ENCODE results near the gene OTOF. TPM values are rescaled to one million over a fixed set of nuclear protein-coding genes. Genes with fewer than 3 reads are reported as not detected.

OTOF gene
- polyA plus RNA-seq, 1 donor = 0.23 TPM

DNA sequence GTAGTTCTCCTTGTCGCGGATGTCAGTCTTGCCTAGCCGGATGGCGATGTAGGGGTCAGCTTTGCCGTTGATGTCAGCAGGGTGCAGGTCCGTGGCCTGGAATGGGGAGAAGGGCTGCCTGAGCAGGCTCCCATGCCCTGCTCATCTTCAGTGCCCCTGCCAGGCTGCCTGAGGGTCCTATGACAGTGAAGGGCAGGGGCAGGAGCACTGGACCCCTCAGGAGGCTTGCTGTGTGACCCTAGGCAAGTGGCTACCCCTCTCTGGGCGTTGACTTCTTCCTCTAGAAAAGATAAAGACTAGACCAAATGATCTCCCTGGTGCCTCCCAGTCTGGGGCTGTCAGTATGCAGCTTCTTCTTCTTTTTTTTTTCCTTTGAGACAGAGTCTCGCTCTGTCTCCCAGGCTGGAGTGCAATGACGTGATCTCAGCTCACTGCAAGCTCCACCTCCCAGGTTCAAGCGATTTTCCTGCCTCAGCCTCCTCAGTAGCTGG is 11.9 kb downstream of the OTOF start:
- no peak for DNase-seq

DNA sequence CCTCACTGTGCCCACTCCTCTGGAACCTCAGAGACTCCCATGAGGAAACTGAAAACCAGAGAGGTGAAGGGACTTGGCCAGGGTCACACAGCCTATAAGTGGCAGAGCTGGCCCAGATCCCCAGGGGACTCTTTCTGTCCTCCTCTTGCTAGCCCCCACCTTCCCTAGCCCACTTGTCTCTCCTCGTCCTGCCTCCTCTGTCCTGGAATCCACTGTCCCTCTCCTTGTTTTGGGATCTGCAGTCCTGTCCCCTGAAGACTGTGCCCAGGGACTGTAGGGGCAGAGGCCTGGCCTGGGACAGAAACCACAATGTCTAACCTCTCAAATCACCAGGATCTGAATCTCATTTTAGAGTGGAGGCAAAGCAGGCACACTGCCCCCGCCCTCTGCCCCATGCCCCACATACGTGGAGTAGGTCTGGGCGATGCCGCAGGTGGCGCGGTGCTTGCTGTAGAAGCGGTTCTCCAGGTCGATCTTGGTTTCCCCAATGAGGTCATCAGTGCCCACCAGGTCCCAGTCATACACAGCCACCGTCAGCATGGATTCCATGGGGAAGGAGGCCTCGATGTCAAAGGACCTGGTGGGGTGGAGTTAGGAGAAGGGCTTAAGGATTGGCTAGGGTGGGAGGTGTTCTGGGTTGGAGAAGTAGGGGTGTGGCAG is 12.5 kb downstream of the OTOF start:
- DNase-seq = no peak

DNA sequence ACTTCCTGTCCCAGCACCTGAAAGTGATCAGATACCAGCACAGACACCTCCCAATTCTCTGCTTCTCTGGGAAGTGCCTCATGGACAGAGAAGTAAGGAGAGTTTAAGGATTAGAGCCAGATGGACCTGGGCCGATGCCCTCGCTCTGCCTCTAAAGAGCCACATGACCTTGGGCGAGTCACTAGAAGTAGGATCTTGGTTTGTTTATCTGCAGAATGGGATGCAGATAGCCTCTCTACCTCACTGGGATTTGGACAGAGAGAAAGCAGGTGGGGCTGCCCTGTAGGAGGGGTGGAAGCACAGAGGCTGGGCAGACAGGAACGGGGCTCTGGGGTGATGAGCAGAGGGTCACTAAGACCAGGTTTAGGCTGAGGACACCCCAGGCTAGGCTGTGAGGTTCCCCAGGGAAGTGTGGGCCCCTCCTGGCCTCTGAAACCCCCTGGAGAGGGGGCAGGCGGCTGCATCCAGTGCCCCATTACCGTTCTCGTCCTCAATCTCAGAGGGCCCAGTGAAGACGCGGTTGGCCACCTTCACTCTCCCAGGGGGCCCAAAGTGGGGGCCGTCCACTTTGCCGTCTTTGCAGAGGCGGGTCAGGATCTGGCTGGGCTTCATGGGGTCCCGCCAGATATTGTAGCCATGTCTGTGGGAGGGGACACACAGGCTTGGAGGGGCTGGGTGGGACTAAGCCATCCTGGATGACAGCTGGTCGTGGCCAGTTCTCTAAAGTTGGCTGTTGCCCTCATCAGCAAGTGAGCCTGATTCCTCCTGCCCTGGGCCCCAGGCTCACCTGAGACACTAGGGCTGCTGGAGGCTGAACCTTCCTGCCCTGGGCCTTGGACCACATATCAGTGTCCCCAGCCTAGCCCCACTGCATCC is 13.3 kb downstream of the OTOF start:
- no peak for DNase-seq

DNA sequence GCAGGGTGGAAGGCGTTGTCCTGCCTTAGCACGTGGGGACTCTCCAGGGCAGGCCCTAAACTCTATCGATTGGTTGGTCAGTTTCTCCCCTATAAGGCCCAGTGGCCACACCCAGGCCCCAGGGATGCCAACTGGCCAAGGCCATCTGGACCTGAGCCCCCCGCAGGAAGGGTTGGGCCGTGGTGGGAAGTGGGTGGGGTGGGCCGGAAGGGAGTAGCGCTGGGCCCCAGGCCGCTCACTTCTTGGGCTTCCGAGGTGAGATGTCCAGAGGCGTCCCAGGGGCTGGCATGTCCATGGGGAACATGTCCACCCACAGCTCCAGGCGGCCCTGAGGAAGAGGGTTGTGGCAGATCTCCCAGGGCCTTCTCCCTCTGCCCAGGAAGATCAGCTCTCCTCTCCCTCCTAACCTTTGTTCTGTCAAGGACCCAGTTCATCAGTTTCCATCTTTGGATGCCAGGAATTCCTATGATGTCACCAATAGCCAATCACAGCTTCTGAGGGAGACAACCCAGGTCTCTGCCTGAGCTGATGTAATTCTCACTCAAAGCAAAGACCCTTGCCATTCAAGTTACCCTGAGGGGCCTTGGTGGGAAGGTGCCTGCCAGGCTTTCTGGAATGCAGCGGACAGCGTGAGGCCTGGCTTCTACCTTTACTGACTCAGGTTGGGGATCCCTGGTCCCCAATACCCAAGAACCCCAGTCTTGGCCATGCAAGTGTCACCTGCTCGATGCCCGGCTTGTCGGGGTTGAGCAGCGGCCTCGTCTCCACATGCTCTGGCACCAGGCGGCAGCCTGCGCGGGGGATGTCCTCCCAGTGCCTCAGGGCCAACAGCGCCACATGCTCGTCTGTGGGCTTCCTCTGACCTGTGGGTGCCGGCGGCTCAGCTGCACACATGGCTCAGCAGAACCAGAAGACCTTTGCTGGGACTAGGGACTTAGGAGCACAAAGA is 14.4 kb downstream of the OTOF start:
- DNase-seq = no peak

DNA sequence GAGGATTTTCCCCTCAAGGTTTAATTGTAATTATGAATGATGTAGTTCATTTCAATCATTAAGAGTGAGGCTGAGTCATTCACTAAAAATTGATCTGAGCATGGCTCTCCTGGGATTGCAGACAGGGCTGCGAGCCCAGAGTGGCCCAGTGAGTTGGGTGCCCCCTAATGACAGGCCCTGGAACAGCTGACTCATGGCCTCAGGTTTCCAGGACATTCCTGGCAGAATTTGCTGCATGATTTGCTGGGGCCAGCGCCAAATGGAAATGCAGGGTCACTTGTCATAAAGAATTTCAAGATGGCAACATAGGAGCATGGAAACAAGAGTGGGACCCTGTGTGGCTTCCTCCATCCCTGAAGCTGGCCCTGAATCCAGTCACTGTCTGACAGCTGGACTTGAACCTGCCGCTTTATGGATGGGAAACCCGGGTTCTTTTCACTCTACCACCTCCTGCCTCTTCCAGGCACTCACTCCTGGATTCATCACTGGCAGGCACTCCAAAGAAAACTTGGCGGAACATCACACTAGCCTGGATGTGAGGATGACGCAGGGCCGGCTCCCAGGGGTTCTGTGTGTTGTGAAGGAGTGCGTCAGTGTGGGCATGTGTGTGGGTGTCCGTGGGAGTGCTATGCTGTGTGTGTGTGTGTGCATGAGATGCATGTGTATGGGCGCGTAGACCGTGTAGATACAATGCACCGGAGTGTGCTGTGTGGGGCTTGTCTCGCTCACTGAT is 15.2 kb downstream of the OTOF start:
- no peak for DNase-seq

DNA sequence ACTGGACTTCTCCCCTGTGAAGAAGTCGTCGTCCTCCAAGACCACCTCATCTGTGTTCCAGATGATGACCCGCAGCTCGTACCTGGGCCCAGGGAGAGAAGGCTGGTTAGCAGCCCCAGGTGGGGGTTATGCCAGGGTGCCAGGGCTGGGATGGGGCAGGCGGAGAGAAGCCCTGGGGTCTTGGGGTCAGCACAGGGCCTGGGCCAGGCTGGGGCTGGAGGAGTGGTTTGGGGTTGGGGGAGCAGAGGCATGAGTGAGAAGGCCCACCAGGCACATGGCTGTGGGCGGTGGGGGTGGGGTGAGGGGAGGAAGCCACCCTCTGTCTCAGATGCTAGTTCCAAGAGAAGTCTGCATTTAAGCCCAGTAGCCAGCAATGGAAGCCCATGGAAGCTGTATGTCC is 15.8 kb downstream of the OTOF start:
- DNase-seq = no peak

DNA sequence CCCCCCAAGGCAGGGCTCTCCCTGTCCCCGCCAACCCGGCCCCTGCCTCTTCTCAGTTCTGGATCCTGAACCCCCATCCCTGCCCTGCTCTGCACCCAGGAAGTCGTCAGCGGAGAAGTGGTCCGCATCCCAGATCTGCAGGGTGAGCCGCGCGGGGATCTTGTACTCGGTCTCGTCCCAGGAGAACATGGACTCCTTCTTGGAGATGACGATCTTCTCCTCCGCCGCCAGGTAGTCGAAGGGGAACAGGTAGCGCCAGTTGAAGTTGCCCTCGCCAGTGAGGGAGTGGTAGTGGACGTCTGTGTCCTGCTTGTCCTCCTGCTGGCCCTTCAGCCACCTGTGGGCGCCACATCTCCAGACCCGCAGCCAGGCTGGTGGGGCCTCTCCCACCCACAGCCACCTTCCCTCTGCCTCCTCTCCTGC is 16.3 kb downstream of the OTOF start:
- DNase-seq = no peak

DNA sequence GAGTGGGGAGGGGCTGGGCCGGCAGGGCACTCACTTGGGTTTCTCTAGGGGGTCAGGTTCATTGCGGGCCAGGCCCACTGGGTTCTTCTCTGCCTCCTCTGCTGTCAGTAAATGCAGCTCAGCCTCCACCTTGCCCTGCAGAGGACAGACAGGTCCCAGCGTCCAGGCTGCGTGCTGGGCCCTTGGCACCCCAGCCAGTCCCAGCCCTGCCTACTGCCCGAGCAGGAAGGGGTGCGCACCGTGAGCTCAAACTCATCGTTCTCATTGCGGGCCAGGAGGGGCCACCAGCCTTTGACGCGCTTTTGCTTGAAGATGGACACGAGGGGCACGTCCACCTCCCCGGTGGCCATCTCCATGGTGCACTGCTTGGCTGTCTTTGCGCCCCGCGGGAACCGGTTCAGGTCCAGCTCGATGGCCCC is 17.3 kb downstream of the OTOF start:
- no peak for DNase-seq

DNA sequence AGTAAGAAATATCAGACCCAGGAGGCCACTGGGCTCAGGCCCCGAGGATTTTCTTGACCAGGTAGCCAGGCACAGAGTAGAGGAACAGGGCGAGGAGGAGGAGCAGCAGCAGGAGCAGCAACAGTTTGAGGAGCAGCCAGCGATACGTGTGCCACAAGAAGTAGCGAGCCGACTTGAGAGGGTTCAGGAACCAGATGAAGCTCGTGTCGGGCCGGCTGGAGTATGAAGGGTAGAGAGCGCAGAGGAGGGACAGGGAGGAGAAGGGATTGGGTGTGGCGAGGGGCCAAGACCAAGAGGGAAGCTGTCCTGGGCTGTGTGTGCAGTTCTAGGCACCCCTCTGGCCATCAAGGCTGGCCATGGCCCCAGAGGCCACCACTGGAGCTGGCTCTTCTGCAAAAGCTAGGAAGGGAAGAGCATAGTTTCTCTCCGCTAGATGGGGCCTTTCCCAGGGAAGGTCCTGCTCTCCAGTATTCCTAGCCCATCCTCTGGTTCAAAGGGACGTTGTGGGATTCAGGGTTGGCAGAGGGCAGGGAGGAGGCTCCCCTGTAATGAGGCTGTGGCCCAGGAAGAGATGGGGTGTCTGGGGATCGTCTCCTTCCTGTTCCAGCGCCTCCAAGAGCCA is 17.8 kb downstream of the OTOF start:
- DNase-seq = no peak

DNA sequence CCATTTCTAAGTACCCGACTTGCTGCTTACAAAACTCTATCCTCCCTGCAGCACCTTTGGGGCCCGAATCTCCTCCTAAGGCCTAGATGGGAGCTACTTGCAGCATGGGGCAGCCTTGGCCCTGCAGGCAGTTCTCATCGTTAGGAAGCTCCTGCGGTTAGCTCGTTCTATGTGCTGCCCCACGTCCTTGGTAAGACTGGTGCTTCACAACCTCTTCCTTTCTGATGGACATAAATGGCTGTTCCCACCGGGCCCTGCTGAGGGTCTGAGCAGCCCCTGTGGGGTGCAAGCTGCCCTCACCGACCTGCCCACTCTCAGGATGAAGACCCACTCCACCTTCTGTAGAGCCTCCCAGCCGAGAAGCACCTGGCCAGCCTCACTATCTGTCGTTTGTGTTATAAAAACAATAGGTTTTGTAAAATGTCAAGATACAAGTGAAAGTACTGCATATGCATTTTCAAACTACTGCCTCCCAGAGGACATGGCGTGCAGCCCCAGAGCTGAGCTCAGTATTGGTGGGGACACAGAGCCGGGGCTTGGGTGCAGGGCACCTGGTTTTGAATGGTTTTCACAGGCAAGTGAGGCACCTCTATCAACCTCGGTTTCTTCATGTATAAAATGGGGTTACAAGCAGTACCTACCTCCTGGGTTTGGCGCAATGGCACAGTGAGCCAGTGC is 19.4 kb downstream of the OTOF start:
- no peak for DNase-seq

DNA sequence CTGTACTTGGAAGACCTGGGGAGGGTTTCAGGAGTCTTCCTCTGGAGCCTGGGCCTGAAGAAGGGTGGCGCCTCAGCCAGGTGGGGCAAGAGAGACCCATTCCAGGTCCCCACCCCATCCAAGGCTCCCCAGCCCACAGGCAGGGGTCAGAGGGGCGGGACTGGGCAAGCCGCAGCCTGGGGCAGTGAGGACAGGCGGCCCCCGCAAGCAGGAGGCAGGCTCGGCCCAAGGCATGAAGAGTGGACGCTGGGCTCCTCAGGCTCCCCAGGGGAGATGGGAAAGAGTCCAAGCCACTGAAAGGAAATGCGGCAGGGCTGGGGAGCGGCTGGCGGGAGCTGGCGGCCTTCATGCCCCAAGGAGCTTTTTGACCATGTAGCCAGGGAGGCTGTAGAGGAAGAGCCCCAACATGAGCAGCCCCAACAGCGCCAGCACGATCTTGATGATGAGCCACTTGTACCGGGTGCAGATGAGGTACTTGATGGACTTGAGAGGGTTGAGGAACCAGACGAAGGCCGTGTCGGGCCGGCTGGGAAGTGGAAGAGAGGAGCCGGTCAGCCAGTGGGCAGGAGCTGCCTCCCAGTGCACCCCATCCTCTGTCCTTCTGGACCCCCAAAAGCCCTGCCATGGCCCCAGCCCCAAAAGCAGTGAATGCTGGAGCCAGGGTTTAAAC is 20.1 kb downstream of the OTOF start:
- no peak for DNase-seq

DNA sequence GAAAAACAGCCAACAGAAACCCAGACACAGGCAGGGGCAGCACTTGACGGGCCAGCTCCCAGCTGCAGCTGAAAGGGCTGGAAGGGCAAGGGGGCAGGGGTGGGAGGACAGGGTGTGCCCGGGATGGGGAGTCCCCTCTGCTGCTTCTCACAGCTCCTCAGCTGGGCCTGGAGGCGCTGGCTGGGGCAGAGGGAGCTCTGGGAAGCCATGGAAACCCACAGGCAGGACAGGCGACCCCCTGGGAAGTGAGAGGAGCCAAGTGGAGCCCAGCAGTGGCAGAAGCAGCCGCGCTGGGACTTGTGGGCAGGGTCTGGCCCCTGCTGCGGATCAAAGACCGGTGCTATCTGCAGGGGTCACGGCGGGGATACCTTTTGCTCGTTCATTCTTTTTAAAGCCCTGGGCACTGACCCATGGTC is 20.7 kb downstream of the OTOF start:
- DNase-seq = no peak

DNA sequence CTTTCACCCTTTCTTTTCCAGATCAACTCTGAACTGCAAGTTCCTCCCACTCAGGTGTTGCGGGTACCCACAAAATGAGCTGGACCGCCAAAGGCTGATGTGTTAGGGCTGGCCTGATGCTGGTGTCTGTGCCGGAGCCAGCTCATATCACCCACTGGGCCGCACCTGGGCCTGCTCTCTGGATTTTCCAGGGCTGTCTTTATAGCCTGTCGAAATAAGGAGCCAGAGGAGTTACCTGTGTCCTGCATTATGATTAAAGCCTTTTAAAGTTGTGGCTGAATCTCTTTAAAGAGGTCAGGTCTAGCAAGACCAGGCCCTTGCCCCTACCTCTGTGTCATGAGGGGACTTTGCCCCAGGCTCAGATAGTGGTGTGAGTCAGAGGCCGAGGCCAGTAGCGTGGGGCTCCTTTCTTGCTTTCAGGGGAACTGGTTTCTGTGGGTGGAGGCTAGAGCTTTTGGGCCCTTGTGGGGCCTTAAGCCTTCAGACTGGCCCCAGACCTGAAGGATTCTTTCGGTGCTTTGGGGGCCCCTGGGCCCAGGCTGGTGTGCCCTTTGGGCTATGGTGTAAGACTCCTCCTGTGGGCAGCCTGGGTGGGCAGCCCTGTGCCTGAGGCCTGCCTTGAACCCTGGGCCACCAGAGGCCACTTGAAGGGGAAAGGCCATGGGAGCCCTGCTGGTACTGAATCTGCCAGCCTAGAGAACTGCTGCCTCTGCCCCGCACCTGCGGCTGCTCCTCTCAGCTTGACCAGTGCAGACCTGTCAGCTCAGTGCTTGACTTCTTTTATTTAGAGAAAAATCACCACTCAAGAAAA is 21.3 kb downstream of the OTOF start:
- no peak for DNase-seq

DNA sequence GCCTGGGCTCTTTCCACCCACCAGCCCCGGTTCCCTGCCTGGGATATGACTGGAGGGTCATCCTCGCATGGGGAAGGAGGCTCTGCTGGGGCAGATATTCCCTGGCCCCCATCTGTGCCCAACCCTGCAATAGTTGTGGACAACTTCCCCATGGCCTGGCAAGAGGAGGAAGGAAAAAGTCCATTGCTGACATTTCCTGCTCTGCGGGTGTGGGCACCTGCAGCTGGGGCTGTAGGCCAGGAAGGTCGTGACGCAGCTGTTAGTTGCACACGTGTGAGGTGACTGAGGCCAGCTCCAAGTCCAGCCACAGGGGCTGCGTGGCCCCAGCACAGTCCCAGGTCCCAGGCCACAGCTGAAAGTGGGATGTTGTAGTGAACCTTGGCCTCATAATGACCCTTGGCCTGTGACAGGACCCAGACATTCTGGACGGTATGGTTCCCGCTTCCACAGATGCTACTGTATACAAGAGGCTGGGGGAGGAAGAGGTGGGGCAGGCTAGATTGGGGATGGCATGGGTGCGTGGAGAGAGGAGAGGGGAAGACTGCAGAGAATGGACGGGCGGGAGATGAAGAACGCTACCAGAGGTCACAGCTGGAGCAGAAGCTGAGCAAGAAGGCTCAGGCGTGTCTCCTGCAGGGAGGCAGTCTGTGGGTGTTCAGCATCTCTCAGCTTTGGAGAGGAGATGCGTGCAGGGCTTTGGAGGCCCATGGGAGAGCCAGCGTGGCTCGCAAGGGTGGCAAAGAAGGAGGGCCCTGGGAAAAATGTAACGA is 22.1 kb downstream of the OTOF start:
- no peak for DNase-seq

DNA sequence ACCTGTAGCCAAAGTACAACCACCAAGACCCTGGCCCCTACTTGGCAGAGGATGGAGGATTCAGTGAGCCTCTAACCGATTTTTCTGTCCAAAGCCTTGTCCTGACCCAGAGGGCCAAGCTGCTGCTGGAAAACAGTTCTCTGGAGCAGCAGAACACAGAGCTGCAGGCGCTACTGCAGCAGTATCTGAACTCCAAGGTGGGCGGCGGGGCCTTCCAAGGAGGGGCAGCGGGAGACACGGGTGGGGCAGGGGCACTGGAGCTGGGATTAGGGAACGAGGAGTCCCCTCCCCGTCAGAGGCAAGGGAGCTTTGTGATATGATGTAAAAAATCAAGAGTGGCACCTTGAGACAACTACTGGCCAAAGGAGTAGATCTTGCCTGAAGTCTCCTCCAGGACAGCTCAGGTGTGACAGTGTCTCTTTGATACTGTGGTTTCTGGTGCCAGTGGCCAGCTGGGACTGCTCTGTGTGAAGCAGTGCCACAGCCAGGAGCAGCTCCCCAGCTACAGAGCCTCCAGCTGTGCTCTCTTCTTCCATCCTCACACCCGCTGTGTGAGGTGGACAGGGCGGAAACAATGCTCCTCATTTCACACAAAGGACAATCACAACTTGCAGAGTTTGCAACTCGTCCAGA is 22.8 kb downstream of the OTOF start:
- DNase-seq = no peak

DNA sequence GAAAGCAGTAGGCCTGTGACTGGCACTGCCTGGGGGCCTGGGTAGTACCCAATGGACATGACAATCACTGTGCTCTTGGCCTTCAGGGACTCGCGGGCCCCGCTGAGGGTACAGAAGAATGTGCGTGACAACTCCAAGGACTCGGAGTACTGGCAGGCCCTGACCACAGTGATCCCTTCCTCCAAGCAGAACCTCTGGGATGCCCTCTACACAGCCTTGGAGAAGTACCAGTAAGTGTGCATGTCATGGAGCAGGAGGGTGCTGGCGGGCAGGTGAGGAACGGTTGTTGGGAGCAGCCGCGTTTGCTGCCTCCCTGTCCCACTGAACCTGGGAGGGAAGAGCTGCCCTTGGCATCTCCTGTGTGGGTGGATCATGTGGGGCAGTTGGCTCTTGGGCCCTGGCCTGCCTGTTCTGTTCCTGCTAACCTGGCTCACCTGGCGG is 23.3 kb downstream of the OTOF start:
- no peak for DNase-seq
